IMR-90 (cell line): ENCODE data around the gene GMPPB.

Experiments used
- BHLHE40 ChIP-seq: fragments of 150-350 bp; IDR thresholded peaks from 2 replicates; pipeline ENCODE4 v1.6.1; 2016; ENCODE audit warnings: mild to moderate bottlenecking, low read depth, low read length
- CEBPB ChIP-seq: IDR thresholded peaks from 2 replicates; pipeline ENCODE4 v1.6.1; 2012; ENCODE audit warnings: low read depth, low read length, improper control_type of control experiment
- MXI1 ChIP-seq: IDR thresholded peaks from 2 replicates; pipeline ENCODE4 v1.6.1; 2012; ENCODE audit warnings: low read depth, mild to moderate bottlenecking, low read length, moderate library complexity, borderline replicate concordance
- POLR2A ChIP-seq: IDR thresholded peaks from 2 replicates; pipeline ENCODE4 v1.6.1; 2012; ENCODE audit warnings: mild to moderate bottlenecking, low read depth, low read length
- RAD21 ChIP-seq: IDR thresholded peaks from 2 replicates; pipeline ENCODE4 v1.6.1; 2012; ENCODE audit warnings: low read length, improper control_type of control experiment
- RFX5 ChIP-seq: IDR thresholded peaks from 2 replicates; pipeline ENCODE4 v1.8.0; 2012; ENCODE audit warnings: low read depth, mild to moderate bottlenecking, low read length, moderate library complexity
- SMC3 ChIP-seq: fragments of 150-350 bp; IDR thresholded peaks from 2 replicates; pipeline ENCODE4 v1.6.1; 2016; ENCODE audit warnings: low read depth, mild to moderate bottlenecking, antibody characterized with exemption, low read length, moderate library complexity
- TF ChIP-seq, protein P1 (sequence below): conservative IDR thresholded peaks from 2 replicates; pipeline ENCODE4 v1.5.1; 2012; ENCODE audit warnings: mild to moderate bottlenecking, low read depth, low read length, improper control_type of control experiment
- TF ChIP-seq, protein P2 (sequence below): fragments of 150-350 bp; IDR thresholded peaks from 2 replicates; pipeline ENCODE4 v1.6.1; 2016; ENCODE audit warnings: low read depth, mild to moderate bottlenecking, low read length, moderate library complexity, borderline replicate concordance

DNA sequence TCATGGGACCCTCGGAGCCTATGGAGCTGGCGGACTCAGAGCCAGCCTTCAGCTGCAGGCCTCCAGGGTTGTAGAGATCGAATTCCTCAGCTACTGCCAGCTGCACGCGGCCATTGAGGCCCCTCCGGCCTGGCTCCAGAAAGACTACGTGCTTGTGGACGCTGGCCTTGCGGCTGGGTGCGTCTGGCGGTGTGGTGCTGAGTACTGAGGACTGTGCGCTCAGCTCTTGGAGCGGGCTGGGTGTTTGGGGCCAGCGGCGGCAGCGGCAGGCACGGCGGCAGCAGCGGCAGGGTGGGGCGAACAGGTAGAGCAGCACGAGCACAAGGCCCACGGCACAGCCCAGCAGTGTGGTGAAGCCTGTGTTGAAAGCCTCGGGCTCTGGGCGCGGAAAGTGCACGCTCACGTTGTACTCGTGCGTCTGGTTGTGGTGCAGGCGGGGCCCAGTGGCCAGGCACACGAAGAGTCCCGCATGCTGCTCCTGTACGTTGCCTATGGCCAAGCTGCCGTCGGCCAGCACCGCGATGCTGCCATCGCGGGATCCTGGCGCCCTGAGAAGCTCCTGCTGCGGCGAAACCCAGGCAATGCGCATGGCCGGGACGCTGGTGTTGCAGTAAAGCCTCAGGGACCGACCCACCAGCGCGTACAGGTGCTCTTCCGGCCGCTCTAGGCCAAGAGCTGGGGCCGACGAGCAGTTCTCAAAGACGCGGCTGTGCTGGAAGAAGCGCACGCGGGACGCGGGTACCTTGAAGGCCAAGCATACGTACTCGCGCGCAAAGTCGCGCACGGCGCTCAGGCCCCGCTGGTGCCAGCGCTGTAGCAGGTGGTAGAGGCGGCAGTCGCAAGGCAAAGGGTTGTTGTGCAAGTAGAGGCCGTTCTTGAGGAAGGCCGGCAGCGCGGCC, 5.5 kb downstream of the GMPPB start:
- TF ChIP-seq RAD21 (no peak), POLR2A (no peak), SMC3 (no peak), BHLHE40 (no peak), MXI1 (no peak), CEBPB (no peak), RFX5 (no peak)
- TF ChIP-seq, protein P1, sequence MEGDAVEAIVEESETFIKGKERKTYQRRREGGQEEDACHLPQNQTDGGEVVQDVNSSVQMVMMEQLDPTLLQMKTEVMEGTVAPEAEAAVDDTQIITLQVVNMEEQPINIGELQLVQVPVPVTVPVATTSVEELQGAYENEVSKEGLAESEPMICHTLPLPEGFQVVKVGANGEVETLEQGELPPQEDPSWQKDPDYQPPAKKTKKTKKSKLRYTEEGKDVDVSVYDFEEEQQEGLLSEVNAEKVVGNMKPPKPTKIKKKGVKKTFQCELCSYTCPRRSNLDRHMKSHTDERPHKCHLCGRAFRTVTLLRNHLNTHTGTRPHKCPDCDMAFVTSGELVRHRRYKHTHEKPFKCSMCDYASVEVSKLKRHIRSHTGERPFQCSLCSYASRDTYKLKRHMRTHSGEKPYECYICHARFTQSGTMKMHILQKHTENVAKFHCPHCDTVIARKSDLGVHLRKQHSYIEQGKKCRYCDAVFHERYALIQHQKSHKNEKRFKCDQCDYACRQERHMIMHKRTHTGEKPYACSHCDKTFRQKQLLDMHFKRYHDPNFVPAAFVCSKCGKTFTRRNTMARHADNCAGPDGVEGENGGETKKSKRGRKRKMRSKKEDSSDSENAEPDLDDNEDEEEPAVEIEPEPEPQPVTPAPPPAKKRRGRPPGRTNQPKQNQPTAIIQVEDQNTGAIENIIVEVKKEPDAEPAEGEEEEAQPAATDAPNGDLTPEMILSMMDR = no peak
- TF ChIP-seq, protein P2, sequence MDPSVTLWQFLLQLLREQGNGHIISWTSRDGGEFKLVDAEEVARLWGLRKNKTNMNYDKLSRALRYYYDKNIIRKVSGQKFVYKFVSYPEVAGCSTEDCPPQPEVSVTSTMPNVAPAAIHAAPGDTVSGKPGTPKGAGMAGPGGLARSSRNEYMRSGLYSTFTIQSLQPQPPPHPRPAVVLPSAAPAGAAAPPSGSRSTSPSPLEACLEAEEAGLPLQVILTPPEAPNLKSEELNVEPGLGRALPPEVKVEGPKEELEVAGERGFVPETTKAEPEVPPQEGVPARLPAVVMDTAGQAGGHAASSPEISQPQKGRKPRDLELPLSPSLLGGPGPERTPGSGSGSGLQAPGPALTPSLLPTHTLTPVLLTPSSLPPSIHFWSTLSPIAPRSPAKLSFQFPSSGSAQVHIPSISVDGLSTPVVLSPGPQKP = no peak
